Spleen (tissue), 3 donors: Measurements from ENCODE around the gene VWA5B2.

Experiments
- POLR2A ChIP-seq, 3 donors: fragments of 450-650 bp; IDR thresholded peaks; one replicate each; pipeline ENCODE4 v1.5.1; 2017; ENCODE audit warnings: antibody characterized with exemption in 3 of 3, mild to moderate bottlenecking in 1 of 3
- POLR2AphosphoS5 ChIP-seq, 3 donors: sonication (generic); formaldehyde crosslinking; IDR thresholded peaks; one replicate each; pipeline ENCODE4 v1.5.1; 2017; ENCODE audit warnings: antibody characterized with exemption in 3 of 3

DNA sequence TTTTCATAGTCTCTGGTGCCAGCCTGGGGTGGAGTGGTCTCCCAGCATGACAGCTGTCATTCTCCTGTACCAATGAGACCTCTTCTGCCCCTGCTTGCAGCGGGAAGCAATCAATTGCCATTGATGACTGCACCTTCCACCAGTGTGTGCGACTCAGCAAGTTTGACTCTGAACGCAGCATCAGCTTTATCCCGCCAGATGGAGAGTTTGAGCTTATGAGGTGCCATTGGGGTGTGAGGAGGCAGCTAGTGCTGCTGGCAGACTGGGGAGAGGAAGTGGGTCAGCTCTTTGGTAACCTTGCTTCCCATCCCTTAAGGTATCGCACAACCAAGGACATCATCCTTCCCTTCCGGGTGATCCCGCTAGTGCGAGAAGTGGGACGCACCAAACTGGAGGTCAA is 47.8 kb upstream of the VWA5B2 start:
- no peak for TF ChIP-seq POLR2A (IDR thresholded peaks at IDR 0.05)
- no peak for TF ChIP-seq POLR2AphosphoS5 (IDR thresholded peaks at IDR 0.05)
